IPS-20b (cell line): Measurements from ENCODE around the gene FAM241A.
"Not testable (repeated sequence)": the region's sequence is repeated elsewhere in the genome, so short reads cannot be mapped to it uniquely, and the experiment has no call there.

Experiments used
- H3K27ac ChIP-seq: one replicate; pipeline ENCODE4 v1.5.1; 2013; ENCODE audit warnings: low read length
- H3K27me3 ChIP-seq: 2 replicates; pipeline ENCODE4 v1.6.1; 2013; ENCODE audit warnings: mild to moderate bottlenecking, low read length, inconsistent platforms; ENCODE audit not compliant: insufficient read depth
- H3K36me3 ChIP-seq: 2 replicates; pipeline ENCODE4 v1.6.1; 2013; ENCODE audit warnings: low read depth, mild to moderate bottlenecking, inconsistent platforms, low read length, moderate library complexity; ENCODE audit not compliant: insufficient read depth
- H3K4me1 ChIP-seq: 2 replicates; pipeline ENCODE4 v1.6.1; 2013; ENCODE audit warnings: mild to moderate bottlenecking, control low read depth, inconsistent platforms, low read length, moderate library complexity; ENCODE audit not compliant: insufficient read depth
- H3K4me3 ChIP-seq: 2 replicates; pipeline ENCODE4 v1.5.1; 2013; ENCODE audit warnings: mild to moderate bottlenecking, low read length, inconsistent platforms
- H3K9ac ChIP-seq: 2 replicates; pipeline ENCODE4 v1.6.1; 2013; ENCODE audit warnings: low read depth, mild to moderate bottlenecking, inconsistent platforms, low read length, moderate library complexity
- H3K9me3 ChIP-seq: 2 replicates; pipeline ENCODE4 v1.6.1; 2013; ENCODE audit warnings: mild to moderate bottlenecking, low read depth, low read length, inconsistent platforms; ENCODE audit not compliant: insufficient read depth

FAM241A gene

DNA sequence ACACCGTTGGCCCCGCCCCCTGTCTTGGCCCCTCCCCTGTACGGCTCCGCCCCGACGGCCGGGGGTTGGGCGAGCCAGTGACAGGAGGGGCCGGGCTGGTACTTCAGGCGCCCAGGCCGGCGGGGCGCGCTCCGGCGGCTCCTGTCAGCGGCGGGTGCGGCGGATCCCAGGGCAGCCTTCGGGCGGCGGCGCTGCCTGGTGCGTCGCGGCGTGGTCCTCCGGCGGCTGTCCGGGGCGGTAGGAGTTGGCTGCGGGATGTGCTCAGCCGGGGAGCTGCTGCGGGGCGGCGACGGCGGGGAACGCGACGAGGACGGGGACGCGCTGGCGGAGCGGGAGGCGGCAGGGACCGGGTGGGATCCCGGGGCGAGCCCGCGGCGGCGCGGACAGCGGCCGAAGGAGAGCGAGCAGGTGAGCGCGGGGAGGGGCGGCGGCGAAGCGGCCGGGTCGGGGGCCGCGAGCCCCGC is at the start of gene FAM241A:
Gene FAM241A, plus strand, starts transcription at position 129 of the 464 bp plus-strand sequence. Its CDS starts 127 bp downstream, at position 256.
- Histone ChIP-seq H3K36me3 (no peaks in the 10 kb centered on the region), H3K4me1 (peaks cover 2% of the 10 kb centered on the region; the same call in 1 of the 2 replicates), H3K9ac (peak within 1 kb of the TSS; percentile 38; the same call in 1 of the 2 replicates), H3K27me3 (peaks cover 32% of the 10 kb centered on the region), H3K27ac (no peak within 1 kb of the TSS), H3K9me3 (no peaks in the 10 kb centered on the region), H3K4me3 (peak within 1 kb of the TSS; percentile 79)

DNA sequence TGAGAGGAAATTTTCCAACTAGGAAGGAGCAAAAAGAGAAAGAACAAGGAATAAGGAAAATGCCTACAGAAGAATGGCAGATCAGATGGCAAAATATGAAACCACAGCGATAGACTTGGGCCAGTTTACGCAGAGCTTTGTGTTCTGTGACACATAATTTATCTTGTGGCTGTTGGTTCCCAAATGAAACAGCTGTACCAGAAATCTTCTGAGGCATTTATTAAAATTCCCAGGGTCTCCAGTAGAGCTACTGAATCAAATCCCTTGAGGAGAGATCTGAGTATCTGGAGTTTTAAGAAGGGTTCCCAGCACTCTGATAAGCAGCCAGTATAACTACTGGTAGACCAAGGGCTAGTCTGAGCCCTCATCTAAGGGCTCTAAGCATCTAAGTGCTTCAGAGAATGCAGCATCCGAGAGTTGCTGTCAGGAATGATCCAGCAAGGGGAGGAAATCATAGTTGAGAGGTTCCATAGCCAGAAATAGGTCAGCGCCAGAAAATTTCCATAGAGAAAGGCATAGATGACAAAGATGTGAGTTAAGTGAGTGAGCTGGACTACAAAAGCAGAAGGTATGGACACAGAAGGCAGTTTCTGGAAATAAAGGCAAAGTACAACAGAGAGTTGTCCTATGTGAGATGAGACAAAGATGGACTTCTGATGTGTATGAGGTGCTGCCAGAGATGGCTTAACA is 46.3 kb upstream of the FAM241A start:
- no peaks in the 10 kb centered on the region for H3K4me1 ChIP-seq
- H3K27ac ChIP-seq: no peak overlapping the region
- no peaks in the 10 kb centered on the region for H3K27me3 ChIP-seq
- H3K36me3 ChIP-seq: no peaks in the 10 kb centered on the region
- no peak overlapping the region for H3K4me3 ChIP-seq
- H3K9me3 ChIP-seq: no peaks in the 10 kb centered on the region
- peak overlapping the region; percentile 37; the same call in 1 of the 2 replicates for H3K9ac ChIP-seq

DNA sequence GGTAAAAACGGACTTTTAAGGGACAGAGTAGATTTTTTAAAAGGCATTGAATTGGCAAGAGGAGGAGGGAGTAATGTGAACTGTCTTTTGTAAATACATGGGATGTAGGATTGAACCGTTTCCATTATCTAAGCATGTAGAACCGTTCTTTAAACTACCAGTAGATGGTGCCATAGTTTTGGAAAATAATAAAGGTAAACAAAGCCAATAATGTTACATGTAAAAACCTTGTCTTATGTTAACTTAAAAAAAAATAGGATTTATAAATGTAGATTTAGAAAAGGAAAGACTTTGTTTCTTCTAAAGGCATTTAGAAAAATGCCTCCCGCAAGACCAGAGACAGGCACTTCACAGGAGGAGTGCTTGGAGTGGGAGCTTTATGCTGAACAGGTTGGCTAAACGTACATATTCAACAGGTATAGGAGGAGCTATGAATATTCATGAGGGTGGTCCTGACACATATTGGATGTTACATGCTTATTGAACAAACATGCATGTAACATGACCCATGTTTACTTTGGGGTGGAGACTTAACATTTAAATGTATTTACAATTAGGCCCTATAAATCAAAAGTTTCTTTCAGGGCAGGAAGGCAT is 45.5 kb upstream of the FAM241A start:
- H3K36me3 ChIP-seq: no peaks in the 10 kb centered on the region
- peak overlapping the region; percentile 34; the same call in 1 of the 2 replicates for H3K4me3 ChIP-seq
- peak overlapping the region; percentile 37; the same call in 1 of the 2 replicates for H3K9ac ChIP-seq
- H3K9me3 ChIP-seq: no peaks in the 10 kb centered on the region
- no peaks in the 10 kb centered on the region for H3K4me1 ChIP-seq
- H3K27me3 ChIP-seq: no peaks in the 10 kb centered on the region
- H3K27ac ChIP-seq: no peak overlapping the region

DNA sequence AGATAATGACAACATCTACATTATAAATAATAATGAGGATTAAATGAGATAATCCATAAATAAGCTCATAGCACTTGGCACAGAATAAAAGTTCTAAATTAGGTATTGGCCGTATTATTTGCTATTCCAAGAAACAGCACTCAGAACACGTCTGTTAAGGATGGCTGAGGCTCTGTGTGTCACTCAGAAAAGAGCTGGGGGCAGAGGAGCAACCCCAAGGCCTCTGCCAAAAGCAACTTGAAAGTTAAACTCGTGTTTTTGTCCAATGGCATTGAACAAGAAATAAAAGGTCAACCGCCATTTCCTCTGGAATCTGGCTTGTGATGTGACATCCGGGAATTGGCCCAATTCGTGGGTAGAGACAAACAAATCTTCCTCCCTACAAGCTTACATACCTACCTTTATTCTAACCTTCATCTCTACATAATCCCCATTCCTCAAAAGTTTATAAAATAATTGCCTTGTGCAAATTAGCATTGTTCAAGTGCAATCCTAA is 42.3 kb upstream of the FAM241A start:
- no peaks in the 10 kb centered on the region for H3K27me3 ChIP-seq
- H3K9ac ChIP-seq: no peak overlapping the region
- H3K27ac ChIP-seq: no peak overlapping the region
- H3K36me3 ChIP-seq: no peaks in the 10 kb centered on the region
- H3K9me3 ChIP-seq: no peaks in the 10 kb centered on the region
- H3K4me1 ChIP-seq: no peaks in the 10 kb centered on the region
- no peak overlapping the region for H3K4me3 ChIP-seq

DNA sequence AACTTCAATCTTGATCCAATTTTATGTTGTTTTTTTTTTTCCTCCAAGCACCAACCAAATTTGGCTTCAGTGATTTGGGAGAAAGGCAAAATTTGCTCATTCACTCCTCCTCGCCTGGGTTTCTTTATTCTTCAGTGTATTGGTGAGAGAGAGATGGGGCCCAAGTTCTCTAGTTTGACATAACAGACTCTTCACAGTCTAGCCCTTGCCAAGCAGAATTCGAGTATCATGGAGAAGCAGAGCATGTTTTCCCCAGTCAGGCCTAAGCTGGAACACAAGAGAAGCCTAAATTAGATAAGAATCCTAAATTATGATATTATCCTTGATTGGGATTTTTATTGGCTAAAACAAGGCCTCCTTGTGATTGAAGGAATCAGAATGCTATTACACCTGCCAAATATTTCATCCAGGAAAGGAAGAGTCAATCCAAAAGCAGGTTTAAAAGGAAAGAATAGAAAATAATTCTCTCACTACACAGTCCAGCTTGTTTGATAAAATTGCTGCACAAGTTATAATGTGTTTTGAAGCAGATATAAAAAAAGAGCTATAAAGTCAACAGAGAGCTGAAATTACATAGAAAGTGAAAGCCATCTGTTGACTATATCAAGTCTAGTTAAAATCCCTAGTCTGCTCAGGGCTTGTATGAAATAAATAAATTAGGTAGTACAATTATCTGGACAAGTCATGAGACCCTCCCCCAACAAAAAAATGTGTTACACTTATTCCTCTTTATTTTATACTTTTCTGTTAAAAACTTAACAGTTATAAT is 39.9 kb upstream of the FAM241A start:
- H3K4me1 ChIP-seq: no peaks in the 10 kb centered on the region
- H3K27me3 ChIP-seq: no peaks in the 10 kb centered on the region
- H3K9ac ChIP-seq: no peak overlapping the region
- no peak overlapping the region for H3K4me3 ChIP-seq
- no peaks in the 10 kb centered on the region for H3K9me3 ChIP-seq
- no peak overlapping the region for H3K27ac ChIP-seq
- H3K36me3 ChIP-seq: no peaks in the 10 kb centered on the region

DNA sequence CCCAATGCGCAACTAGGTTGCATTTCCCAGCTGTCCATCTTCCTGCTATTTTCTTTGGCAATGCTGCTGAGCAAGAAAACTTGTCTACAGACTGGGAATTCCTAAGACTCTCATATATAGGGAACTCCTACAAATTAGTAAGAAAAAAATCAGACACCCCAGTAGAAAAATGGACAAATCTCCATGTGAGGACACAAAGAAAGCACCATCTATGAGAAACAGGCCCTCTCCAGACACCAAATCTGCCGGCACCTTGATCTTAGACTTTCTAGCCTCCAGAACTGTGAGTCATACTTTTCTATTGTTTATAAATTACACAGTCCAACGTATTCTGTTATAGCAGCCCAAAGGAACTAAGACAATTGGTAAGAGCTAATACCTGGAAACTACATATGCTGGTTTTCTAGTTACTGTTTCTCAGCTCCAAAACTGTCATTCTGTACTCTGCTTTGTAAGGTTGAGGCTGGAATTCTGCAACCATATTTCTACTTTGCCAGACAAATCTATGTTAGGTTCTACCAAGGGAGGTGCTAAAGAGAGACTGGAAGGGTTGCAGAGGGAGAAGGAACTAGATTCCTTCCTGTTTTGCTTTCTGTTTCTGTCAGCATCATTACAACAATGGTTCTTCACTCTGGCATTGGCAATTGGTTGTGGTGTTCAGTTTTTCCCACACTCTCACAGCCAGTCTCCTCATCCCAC is 35.7 kb upstream of the FAM241A start:
- Histone ChIP-seq H3K27me3 (no peaks in the 10 kb centered on the region), H3K4me3 (no peak overlapping the region), H3K27ac (no peak overlapping the region), H3K9ac (no peak overlapping the region), H3K36me3 (no peaks in the 10 kb centered on the region), H3K4me1 (no peaks in the 10 kb centered on the region), H3K9me3 (no peaks in the 10 kb centered on the region)

DNA sequence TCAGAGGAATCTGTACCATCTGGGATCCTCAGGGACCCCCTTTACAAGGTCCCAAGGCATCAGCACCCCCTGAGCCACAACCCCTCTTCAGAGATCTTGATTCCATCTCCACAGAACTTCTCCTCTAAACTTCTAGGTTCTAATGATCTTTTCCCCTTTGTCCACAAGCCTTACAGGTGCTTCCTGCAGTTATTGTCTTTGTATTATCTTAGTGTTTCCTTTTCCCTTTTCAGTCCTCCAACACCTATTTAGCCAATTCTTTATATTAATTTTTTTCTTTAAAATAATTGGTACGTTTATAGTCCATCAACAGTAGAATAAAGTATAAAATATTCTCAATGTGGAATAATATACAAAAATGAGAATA is 35.2 kb upstream of the FAM241A start:
- H3K9ac ChIP-seq: no peak overlapping the region
- H3K9me3 ChIP-seq: no peaks in the 10 kb centered on the region
- no peak overlapping the region for H3K27ac ChIP-seq
- no peaks in the 10 kb centered on the region for H3K27me3 ChIP-seq
- H3K4me3 ChIP-seq: no peak overlapping the region
- no peaks in the 10 kb centered on the region for H3K4me1 ChIP-seq
- no peaks in the 10 kb centered on the region for H3K36me3 ChIP-seq

DNA sequence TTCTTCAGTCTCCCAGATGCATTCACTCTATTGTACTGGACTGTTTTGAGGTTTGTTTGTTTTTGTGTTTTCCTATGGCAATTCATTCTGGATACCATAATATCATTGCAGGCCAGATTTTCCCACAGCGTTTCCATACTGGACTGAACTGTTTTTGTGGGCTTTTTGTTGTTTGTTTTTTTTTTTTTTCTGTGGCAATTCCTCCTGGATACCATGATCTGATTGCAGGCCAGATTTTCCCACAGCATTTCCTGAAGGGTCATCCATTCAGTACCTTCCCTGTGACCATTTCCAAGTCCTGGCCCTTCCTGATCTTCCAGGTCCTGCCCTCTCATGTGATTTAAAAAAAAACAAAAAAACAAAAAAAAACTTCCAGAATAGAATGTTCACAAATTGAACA is 33.9 kb upstream of the FAM241A start:
- H3K4me1 ChIP-seq: no peaks in the 10 kb centered on the region
- no peak overlapping the region for H3K4me3 ChIP-seq
- H3K36me3 ChIP-seq: no peaks in the 10 kb centered on the region
- H3K27me3 ChIP-seq: no peaks in the 10 kb centered on the region
- H3K9me3 ChIP-seq: no peaks in the 10 kb centered on the region
- H3K9ac ChIP-seq: no peak overlapping the region
- H3K27ac ChIP-seq: no peak overlapping the region

DNA sequence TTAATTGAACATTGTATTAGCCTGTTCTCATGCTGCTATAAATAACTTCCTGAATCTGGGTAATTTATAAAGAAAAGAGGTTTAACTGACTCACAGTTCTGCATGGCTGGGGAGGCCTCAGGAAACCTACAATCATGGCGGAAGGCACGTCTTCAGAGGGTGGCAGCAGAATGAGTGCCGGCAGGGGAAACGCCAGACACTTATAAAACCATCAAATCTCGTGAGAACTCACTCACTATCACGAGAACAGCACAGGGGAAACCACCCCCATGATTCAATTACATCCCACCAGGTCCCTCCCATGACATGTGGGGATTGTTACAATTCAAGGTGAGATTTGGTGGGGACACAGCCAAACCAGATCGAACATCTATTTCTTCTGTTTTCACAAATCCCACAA is 33.2 kb upstream of the FAM241A start:
- H3K9ac ChIP-seq, H3K27me3 ChIP-seq, H3K36me3 ChIP-seq, H3K27ac ChIP-seq, H3K4me3 ChIP-seq, H3K9me3 ChIP-seq, H3K4me1 ChIP-seq: not testable (repeated sequence)

DNA sequence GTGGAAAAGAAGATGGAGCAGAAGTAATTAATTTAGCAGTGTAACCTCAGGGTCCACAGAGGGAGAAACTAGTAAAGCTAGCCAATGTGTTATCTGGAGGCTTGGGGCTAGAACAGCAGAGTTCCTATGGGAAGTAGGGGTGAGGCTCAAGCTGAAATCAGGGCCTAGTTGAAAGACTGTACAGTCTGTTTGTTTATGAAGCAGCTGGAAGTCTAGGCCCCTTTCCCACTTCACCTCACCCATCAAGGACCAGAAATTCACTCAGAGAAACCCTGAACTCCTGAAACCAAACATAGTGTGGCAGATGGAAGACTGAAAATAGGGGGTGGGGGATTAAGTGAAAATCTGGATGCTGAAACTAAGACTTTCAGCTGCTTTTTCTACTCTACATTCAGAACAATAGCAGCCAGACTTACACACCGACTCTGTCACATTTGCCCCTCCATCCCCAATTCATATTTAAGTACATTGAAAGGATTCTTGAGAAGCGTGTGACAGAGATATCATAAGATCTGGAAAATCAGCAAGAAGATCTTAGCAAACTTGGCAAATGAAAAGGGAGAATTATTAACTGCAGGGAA is 32.6 kb upstream of the FAM241A start:
- no peaks in the 10 kb centered on the region for H3K36me3 ChIP-seq
- H3K4me1 ChIP-seq: no peaks in the 10 kb centered on the region
- no peak overlapping the region for H3K27ac ChIP-seq
- H3K9me3 ChIP-seq: no peaks in the 10 kb centered on the region
- no peaks in the 10 kb centered on the region for H3K27me3 ChIP-seq
- no peak overlapping the region for H3K4me3 ChIP-seq
- H3K9ac ChIP-seq: no peak overlapping the region

DNA sequence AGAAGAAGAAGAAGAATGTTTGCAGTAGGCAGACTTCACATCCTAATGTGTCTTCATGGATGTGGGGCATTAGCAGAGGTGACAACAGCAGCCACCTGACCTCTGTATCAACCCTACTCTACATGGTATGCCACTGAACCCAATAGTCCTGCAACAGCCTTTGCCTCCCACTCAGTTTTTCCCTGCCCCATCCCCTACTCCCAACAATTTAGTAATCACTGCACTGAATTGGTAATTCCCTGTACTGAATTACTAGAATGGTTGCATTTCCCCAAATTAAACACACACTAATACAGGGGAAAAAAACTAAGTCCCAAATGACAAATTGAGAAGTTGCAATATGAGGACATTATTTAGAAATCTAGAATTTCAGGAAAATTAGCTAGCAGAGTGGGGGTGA is 31.4 kb upstream of the FAM241A start:
- Histone ChIP-seq H3K9me3 (no peaks in the 10 kb centered on the region), H3K27me3 (no peaks in the 10 kb centered on the region), H3K27ac (no peak overlapping the region), H3K4me1 (no peaks in the 10 kb centered on the region), H3K9ac (no peak overlapping the region), H3K4me3 (no peak overlapping the region), H3K36me3 (no peaks in the 10 kb centered on the region)
